ENCODE results near the gene CHRNA1. TPM values are rescaled to one million over a fixed set of nuclear protein-coding genes. Genes with fewer than 3 reads are reported as not detected.

The CHRNA1 gene
- total RNA-seq, 1 experiment from 2014 or later = not detected

DNA sequence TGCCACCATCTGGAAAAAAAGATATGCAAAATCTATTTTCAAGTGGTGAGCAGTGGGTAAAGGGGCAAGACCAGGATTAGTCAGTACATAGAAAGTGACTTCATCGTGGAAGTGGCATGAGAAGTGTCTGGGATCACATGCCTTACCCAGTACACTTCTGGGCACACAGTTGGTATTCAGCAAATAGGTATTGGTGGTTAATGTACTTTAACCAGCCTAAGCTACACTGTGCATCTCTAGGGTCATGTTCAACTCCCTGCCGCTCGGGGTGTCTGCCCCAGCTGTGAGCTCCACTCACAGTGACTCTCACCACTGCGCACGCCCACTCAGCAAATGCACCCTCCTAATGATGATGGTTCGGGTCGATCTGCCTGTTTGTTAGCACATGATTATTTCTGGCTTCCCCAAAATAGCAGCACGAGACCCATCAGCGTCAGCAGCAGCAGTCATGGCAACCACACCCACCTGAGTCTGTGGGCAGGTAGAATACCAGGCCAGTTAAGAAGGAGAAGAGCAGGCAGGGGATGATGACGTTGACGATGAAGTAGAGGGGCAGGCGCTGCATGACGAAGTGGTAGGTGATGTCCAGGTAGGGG is 11.1 kb downstream of the CHRNA1 start:
- Mint-ChIP-seq H3K4me1 (ENCODE audit: low read depth, unreplicated experiment) (no peaks in the 10 kb centered on the region), H3K27ac (ENCODE audit: unreplicated experiment) (no peak overlapping the region), H3K4me3 (ENCODE audit: unreplicated experiment) (no peak overlapping the region), H3K9me3 (ENCODE audit: unreplicated experiment) (no peaks in the 10 kb centered on the region), H3K27me3 (ENCODE audit: insufficient read depth, unreplicated experiment) (no peaks in the 10 kb centered on the region), H3K36me3 (ENCODE audit: insufficient read depth, unreplicated experiment) (no peaks in the 10 kb centered on the region)
- Histone ChIP-seq H3K27me3 (replicated peaks; ENCODE audit: control insufficient read depth, insufficient read depth, low read length) (no peaks in the 10 kb centered on the region), H3K36me3 (ENCODE audit: control insufficient read depth, insufficient read depth, low read length) (no peaks in the 10 kb centered on the region), H3K4me3 (ENCODE audit: low read depth, low read length) (no peak overlapping the region), H3K9me3 (no peaks in the 10 kb centered on the region), H3K4me1 (peaks cover 8% of the 10 kb centered on the region)
- no peak for DNase-seq
- POLR2A ChIA-PET = no interaction called here
- TF ChIP-seq CTCF (IDR thresholded peaks at IDR 0.05; ENCODE audit: insufficient read depth in 1 of 2, low read depth in 1 of 2, low read length in 1 of 2, severe bottlenecking in 1 of 2, unreplicated experiment in 1 of 2) = no peak
- intact Hi-C loops (cut with micrococcal nuclease; ENCODE audit: unreplicated experiment) = no loop called here
- CTCF ChIA-PET = no interaction called here
- BruUV-seq (replicated peaks) = no TSS peak

DNA sequence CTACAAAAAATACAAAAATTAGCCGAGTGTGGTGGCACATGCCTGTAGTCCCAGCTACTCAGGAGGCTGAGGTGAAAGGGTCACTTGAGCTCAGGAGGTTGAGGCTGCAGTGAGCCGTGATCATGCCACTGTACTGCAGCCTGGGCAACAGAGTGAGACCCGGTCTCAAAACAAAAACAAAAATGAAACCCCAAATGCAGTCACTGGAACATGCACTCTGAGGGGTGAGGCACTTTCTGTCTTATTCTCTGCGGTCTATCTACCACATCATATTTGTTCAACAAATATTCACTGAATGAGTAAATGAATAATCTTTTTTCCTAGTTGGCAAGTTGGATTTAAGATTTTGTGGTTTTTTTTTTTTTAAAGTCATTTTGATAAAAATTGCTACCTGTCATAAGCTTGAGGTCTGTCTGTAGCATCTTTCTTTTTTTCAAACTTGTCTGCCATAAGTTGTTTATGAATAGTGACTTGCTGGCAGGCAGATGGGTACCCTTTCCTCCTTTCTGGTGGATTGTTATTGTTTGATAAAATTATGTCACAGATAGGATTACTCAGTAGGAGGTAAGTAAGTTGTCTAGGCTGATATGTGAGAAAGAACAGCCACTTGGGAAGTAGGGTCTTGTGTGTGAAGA is 11.8 kb downstream of the CHRNA1 start:
- H3K9me3 Mint-ChIP-seq (ENCODE audit: unreplicated experiment) = no peaks in the 10 kb centered on the region
- POLR2A ChIA-PET = no interaction called here
- BruUV-seq (replicated peaks) = no TSS peak
- intact Hi-C loops (cut with micrococcal nuclease; ENCODE audit: unreplicated experiment) = no loop called here
- no peak overlapping the region for H3K27ac Mint-ChIP-seq (ENCODE audit: unreplicated experiment)
- Histone ChIP-seq H3K4me1 (peaks cover 8% of the 10 kb centered on the region), H3K4me3 (ENCODE audit: low read depth, low read length) (no peak overlapping the region), H3K36me3 (ENCODE audit: control insufficient read depth, insufficient read depth, low read length) (no peaks in the 10 kb centered on the region), H3K9me3 (no peaks in the 10 kb centered on the region), H3K27me3 (replicated peaks; ENCODE audit: control insufficient read depth, insufficient read depth, low read length) (no peaks in the 10 kb centered on the region)
- no peaks in the 10 kb centered on the region for H3K4me1 Mint-ChIP-seq (ENCODE audit: low read depth, unreplicated experiment)
- no peaks in the 10 kb centered on the region for H3K27me3 Mint-ChIP-seq (ENCODE audit: insufficient read depth, unreplicated experiment)
- H3K36me3 Mint-ChIP-seq (ENCODE audit: insufficient read depth, unreplicated experiment) = no peaks in the 10 kb centered on the region
- CTCF ChIA-PET = no interaction called here
- no peak for DNase-seq
- no peak for TF ChIP-seq CTCF (IDR thresholded peaks at IDR 0.05; ENCODE audit: insufficient read depth in 1 of 2, low read depth in 1 of 2, low read length in 1 of 2, severe bottlenecking in 1 of 2, unreplicated experiment in 1 of 2)
- H3K4me3 Mint-ChIP-seq (ENCODE audit: unreplicated experiment) = no peak overlapping the region

DNA sequence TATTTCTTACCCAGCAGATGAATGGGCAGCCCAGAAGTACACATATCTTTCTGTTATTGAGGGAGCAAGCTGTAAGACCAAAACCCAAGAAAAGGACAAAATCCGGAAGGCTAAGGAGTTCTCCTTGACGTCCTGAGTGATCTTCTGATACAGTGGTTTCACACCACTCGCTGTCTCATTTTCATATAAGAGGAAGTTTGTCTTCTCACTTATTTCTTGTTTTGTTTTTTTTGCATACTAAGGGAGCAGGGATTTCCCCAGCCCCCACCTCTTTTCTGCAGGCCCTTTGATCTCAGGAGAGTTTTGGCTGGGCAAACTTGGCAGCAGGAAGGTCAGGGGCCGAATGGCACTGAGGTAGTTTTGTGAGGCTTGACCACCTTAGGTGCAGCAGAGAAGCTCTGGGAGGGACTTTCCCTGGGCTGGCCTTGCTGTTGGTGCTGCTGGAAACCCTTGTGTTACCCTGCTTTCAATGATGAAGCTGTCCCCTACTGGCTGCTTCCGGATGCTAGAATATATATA is 13.3 kb downstream of the CHRNA1 start:
- Mint-ChIP-seq H3K9me3 (ENCODE audit: unreplicated experiment) (no peaks in the 10 kb centered on the region), H3K4me1 (ENCODE audit: low read depth, unreplicated experiment) (no peaks in the 10 kb centered on the region), H3K4me3 (ENCODE audit: unreplicated experiment) (no peak overlapping the region), H3K27me3 (ENCODE audit: insufficient read depth, unreplicated experiment) (no peaks in the 10 kb centered on the region), H3K27ac (ENCODE audit: unreplicated experiment) (no peak overlapping the region), H3K36me3 (ENCODE audit: insufficient read depth, unreplicated experiment) (no peaks in the 10 kb centered on the region)
- Histone ChIP-seq H3K36me3 (ENCODE audit: control insufficient read depth, insufficient read depth, low read length) (no peaks in the 10 kb centered on the region), H3K9me3 (no peaks in the 10 kb centered on the region), H3K4me3 (ENCODE audit: low read depth, low read length) (no peak overlapping the region), H3K27me3 (replicated peaks; ENCODE audit: control insufficient read depth, insufficient read depth, low read length) (no peaks in the 10 kb centered on the region), H3K4me1 (peaks cover 8% of the 10 kb centered on the region)
- intact Hi-C loops (cut with micrococcal nuclease; ENCODE audit: unreplicated experiment) = no loop called here
- DNase-seq = no peak
- POLR2A ChIA-PET = no interaction called here
- no peak for TF ChIP-seq CTCF (IDR thresholded peaks at IDR 0.05; ENCODE audit: insufficient read depth in 1 of 2, low read depth in 1 of 2, low read length in 1 of 2, severe bottlenecking in 1 of 2, unreplicated experiment in 1 of 2)
- CTCF ChIA-PET = no interaction called here
- BruUV-seq (replicated peaks) = no TSS peak
